T47D (cell line): ENCODE data around the gene AS3MT.
"Not testable (repeated sequence)": the region's sequence is repeated elsewhere in the genome, so short reads cannot be mapped to it uniquely, and the experiment has no call there.

ENCODE experiments used
- DNase-seq, 2 experiments: peaks; one replicate each; pipeline versions ENCODE4 v3.0.0 to v3.0.0-alpha.2; 2011 to 2012; ENCODE audit warnings: low read depth in 1 of 2, low spot score in 1 of 2
- JUND ChIP-seq: IDR thresholded peaks from 2 replicates; pipeline ENCODE4 v1.6.1; 2012; ENCODE audit warnings: low read depth
- in situ Hi-C: cut with HindIII; loops from 2 replicates; pipeline ENCODE4 v1.10.0; 2016; ENCODE audit warnings: low sequenced_read_pairs, low pct_unique_long_range_greater_than_20kb

The AS3MT gene

GRCh38 chr10:102841827-102842345 is 27.4 kb upstream of the AS3MT start:
- TF ChIP-seq JUND, result no peak
- in situ Hi-C loops, result no loop called here
- no peak for DNase-seq

GRCh38 chr10:102843139-102843538 is 26.1 kb upstream of the AS3MT start:
- DNase-seq, result peak in 1 of 2 experiments; percentile 53
- in situ Hi-C loops, result not testable (repeated sequence)

- DNase-seq, in situ Hi-C loops: not testable (repeated sequence)
Measured at GRCh38 chr10:102844190-102844776, 25.0 kb upstream of the AS3MT start.

GRCh38 chr10:102845352-102845902 is 23.8 kb upstream of the AS3MT start:
- in situ Hi-C loops, result no loop called here
- no peak for DNase-seq
- no peak for TF ChIP-seq JUND

- DNase-seq, result no peak
- in situ Hi-C loops, result no loop called here
- no peak for TF ChIP-seq JUND
Measured at GRCh38 chr10:102850025-102850518, 19.2 kb upstream of the AS3MT start.

- DNase-seq, in situ Hi-C loops: not testable (repeated sequence)
Measured at GRCh38 chr10:102853237-102853636, 16.0 kb upstream of the AS3MT start.

- DNase-seq, in situ Hi-C loops: not testable (repeated sequence)
Measured at GRCh38 chr10:102855731-102856436, 13.4 kb upstream of the AS3MT start.

- no peak for TF ChIP-seq JUND
- in situ Hi-C loops, result no loop called here
- DNase-seq, result no peak
Measured at GRCh38 chr10:102856758-102857424, 12.4 kb upstream of the AS3MT start.

- no peak for TF ChIP-seq JUND
- no peak for DNase-seq
- in situ Hi-C loops, result no loop called here
Measured at GRCh38 chr10:102859911-102860310, 9.4 kb upstream of the AS3MT start.

- no peak for TF ChIP-seq JUND
- in situ Hi-C loops, result no loop called here
- DNase-seq, result no peak
Measured at GRCh38 chr10:102863660-102864059, 5.6 kb upstream of the AS3MT start.

GRCh38 chr10:102865620-102866019 is 3.6 kb upstream of the AS3MT start:
- no peak for DNase-seq
- TF ChIP-seq JUND, result no peak
- in situ Hi-C loops, result no loop called here

- TF ChIP-seq JUND, result no peak
- DNase-seq, result peak in 1 of 2 experiments; percentile 7
- in situ Hi-C loops, result no loop called here
Measured at GRCh38 chr10:102868911-102869257, 386 bp upstream of the AS3MT start.

GRCh38 chr10:102870221-102870620 is 951 bp downstream of the AS3MT start:
- in situ Hi-C loops, result no loop called here

More at GRCh38 chr10:102870221-102870620, 951 bp downstream of the AS3MT start:
- TF ChIP-seq JUND, result no peak
- no peak for DNase-seq
